Measurements from ENCODE around the gene KCNH4. TPM values are rescaled to one million over a fixed set of nuclear protein-coding genes. Genes with fewer than 3 reads are reported as not detected.

Gene KCNH4
- total RNA-seq, 1 experiment from 2014 or later: not detected

GRCh38 chr17:42130310-42130936 is 50.5 kb downstream of the KCNH4 start:
- no peak for DNase-seq (ENCODE audit: low read depth)
- in situ Hi-C loops (cut with HindIII; ENCODE audit: low pct_unique_long_range_greater_than_20kb, low sequenced_read_pairs): no loop called here

- DNase-seq (ENCODE audit: low read depth): no peak
- in situ Hi-C loops (cut with HindIII; ENCODE audit: low pct_unique_long_range_greater_than_20kb, low sequenced_read_pairs): no loop called here
Observed at GRCh38 chr17:42129109-42129837, 51.7 kb downstream of the KCNH4 start.

GRCh38 chr17:42127414-42127813 is 53.5 kb downstream of the KCNH4 start:
- no peak for DNase-seq (ENCODE audit: low read depth)
- in situ Hi-C loops (cut with HindIII; ENCODE audit: low pct_unique_long_range_greater_than_20kb, low sequenced_read_pairs): no loop called here

DNA sequence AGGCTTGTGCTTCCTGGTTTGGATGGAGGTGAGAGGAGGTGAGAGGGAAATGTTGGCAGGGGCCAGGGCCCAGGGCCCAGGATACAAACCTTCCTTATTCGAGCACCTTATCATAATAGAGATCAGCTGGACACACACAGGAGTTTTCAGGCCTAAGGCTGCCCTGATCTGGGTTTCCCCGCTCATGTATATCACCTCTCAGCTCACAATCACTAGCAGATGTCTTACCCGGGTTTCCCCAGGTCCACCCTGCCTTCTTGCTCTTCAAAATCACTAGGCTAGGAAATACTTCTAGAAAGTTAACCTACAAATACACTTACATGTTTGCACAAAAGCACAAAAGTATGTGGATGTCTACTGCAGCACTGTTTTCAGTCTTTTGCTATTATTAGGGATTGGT is 54.1 kb downstream of the KCNH4 start:
- in situ Hi-C loops (cut with HindIII; ENCODE audit: low pct_unique_long_range_greater_than_20kb, low sequenced_read_pairs): no loop called here
- no peak for DNase-seq (ENCODE audit: low read depth)

- no peak for DNase-seq (ENCODE audit: low read depth)
- in situ Hi-C loops (cut with HindIII; ENCODE audit: low pct_unique_long_range_greater_than_20kb, low sequenced_read_pairs): no loop called here
Observed at GRCh38 chr17:42125565-42125964, 55.4 kb downstream of the KCNH4 start.

- in situ Hi-C loops (cut with HindIII; ENCODE audit: low pct_unique_long_range_greater_than_20kb, low sequenced_read_pairs): no loop called here
- no peak for DNase-seq (ENCODE audit: low read depth)
Observed at GRCh38 chr17:42124256-42124655, 56.7 kb downstream of the KCNH4 start.

DNA sequence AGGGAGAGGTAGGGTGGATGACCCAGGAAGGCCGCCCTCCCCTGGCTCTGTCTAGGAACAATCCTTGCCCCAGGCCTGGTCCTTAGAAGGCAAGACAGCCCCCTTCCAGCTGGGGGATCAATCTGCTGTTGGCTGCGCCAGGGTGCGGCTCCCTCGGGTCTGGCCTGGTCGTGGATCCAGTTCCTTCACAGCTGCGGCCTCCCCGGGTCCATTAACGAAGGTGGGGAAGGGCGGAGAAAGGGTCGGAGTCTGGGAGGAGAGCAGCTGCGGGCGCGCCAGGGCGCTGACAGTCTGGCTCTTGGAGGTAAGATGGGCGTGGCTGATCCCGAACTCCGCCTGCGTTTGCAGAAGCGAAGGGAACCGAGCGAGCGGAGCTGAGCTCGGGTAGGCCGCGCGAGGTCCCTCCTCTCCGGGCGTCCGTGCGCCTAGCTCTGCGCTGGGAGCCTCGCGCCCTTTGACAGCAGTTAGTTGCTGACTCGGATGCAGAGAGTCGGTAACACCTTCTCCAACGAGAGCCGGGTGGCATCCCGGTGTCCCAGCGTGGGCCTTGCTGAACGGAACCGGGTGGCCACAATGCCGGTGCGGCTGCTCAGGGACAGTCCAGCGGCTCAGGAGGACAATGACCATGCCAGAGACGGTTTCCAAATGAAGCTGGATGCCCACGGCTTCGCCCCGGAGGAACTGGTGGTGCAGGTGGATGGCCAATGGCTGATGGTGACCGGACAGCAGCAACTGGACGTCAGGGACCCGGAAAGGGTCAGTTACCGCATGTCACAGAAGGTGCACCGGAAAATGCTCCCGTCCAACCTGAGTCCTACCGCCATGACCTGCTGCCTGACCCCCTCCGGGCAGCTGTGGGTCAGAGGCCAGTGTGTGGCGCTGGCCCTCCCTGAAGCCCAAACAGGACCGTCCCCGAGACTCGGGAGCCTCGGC is 58.3 kb downstream of the KCNH4 start, which contains the start of gene HSPB9:
HSPB9 (plus strand) TSS at position 434 of the 933 bp plus-strand sequence; CDS start at position 481, 47 bp downstream.
- in situ Hi-C loops (cut with HindIII; ENCODE audit: low pct_unique_long_range_greater_than_20kb, low sequenced_read_pairs): no loop called here
- DNase-seq (ENCODE audit: low read depth): no peak

- DNase-seq (ENCODE audit: low read depth): peak; percentile 52
- in situ Hi-C loops (cut with HindIII; ENCODE audit: low pct_unique_long_range_greater_than_20kb, low sequenced_read_pairs): no loop called here
Observed at GRCh38 chr17:42120770-42121769, 59.9 kb downstream of the KCNH4 start, which contains the start of gene KAT2A. TSS of gene KAT2A (minus strand) at chr17:42121367. CDS start at chr17:42121304, 63 bp downstream.

DNA sequence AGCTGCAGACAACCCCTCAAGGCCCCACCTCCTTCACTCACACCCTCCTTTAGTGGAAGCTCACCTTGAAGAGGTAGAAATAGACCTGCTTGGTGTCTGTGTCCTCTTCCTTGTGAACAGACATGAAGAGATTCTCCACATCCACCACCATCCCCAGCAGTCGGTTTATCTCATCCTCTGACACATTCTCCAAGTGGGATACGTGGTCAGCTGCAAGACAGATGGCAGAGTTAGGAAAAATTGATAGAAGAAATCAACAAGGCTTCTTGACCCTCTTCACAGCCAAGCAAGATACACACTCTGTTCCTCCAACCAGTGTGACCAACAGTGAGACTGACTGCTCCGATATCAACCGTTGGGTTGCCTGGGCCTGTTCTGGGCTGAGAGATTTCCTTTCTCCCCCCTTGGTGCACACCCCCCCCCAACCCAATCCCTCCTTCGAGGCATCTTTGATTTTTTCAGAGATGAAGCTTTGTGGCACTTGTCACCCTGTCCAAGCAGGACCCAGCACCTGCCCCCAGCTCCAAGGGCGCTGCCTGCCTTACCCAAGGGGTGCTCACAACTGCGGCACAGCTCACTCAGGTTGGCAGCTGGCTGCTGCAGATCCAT is 60.7 kb downstream of the KCNH4 start:
- DNase-seq (ENCODE audit: low read depth): no peak

DNA sequence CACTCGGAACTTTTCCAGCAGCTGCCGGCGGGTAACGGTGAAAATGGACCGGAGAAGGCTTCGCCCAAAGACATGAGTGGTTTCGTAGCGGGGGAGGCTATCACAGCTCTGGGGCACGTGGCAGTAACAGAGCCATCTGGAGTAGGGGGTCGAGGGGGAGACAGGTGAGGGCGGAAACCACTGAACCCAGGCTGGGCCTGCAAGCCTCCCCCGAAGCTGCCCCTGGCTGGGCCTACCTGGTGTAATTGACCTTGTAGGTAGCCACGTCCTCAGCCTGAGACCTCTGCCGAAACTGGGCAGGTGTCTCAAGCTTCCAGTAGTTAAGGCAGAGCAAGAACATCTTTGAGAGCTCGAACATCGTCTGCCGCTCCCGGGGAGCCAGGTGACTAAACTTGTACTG is 61.6 kb downstream of the KCNH4 start:
- DNase-seq (ENCODE audit: low read depth): no peak
- in situ Hi-C loops (cut with HindIII; ENCODE audit: low pct_unique_long_range_greater_than_20kb, low sequenced_read_pairs): no loop called here

More for the DNA sequence above, 60.7 kb downstream of the KCNH4 start:
- in situ Hi-C loops (cut with HindIII; ENCODE audit: low pct_unique_long_range_greater_than_20kb, low sequenced_read_pairs): no loop called here

- in situ Hi-C loops (cut with HindIII; ENCODE audit: low pct_unique_long_range_greater_than_20kb, low sequenced_read_pairs): no loop called here
- no peak for DNase-seq (ENCODE audit: low read depth)
Observed at GRCh38 chr17:42118545-42118944, 62.4 kb downstream of the KCNH4 start.

- DNase-seq (ENCODE audit: low read depth): no peak
- in situ Hi-C loops (cut with HindIII; ENCODE audit: low pct_unique_long_range_greater_than_20kb, low sequenced_read_pairs): no loop called here
Observed at GRCh38 chr17:42118126-42118510, 62.8 kb downstream of the KCNH4 start.

- in situ Hi-C loops (cut with HindIII; ENCODE audit: low pct_unique_long_range_greater_than_20kb, low sequenced_read_pairs): no loop called here
- no peak for DNase-seq (ENCODE audit: low read depth)
Observed at GRCh38 chr17:42117397-42118125, 63.4 kb downstream of the KCNH4 start.

GRCh38 chr17:42116705-42117396 is 64.1 kb downstream of the KCNH4 start:
- peak; percentile 67 for DNase-seq (ENCODE audit: low read depth)
- in situ Hi-C loops (cut with HindIII; ENCODE audit: low pct_unique_long_range_greater_than_20kb, low sequenced_read_pairs): no loop called here

GRCh38 chr17:42114118-42114517 is 66.8 kb downstream of the KCNH4 start:
- in situ Hi-C loops (cut with HindIII; ENCODE audit: low pct_unique_long_range_greater_than_20kb, low sequenced_read_pairs): no loop called here
- DNase-seq (ENCODE audit: low read depth): no peak
